Mammary epithelial cell (primary cell): Measurements from ENCODE around the gene APOD.

Source experiments
- CTCF ChIP-seq, 2 donors: IDR thresholded peaks in 1 of 2; conservative IDR thresholded peaks in 1 of 2; 2 replicates each; pipeline ENCODE4 v1.5.1; 2011 to 2012; ENCODE audit warnings: inconsistent platforms in 2 of 2, low read length in 2 of 2, mild to moderate bottlenecking in 2 of 2, control low read depth in 1 of 2, low read depth in 1 of 2; ENCODE audit not compliant: insufficient read depth in 1 of 2; ENCODE audit errors: extremely low read depth in 1 of 2
- EZH2 ChIP-seq: IDR thresholded peaks from 2 replicates; pipeline ENCODE4 v1.6.1; 2012; ENCODE audit warnings: low read length, inconsistent platforms, borderline replicate concordance

- TF ChIP-seq EZH2 (no peak), CTCF (conservative IDR thresholded peaks at IDR 0.05 in 1 of 2, IDR thresholded peaks at IDR 0.05 in 1 of 2; ENCODE audit: extremely low read depth in 1 of 2, insufficient read depth in 1 of 2, low read depth in 1 of 2, low read length in 2 of 2) (no peak)
Observed at GRCh38 chr3:195540511-195540910, 43.2 kb downstream of the APOD start.
